GM12865 (cell line): ENCODE results near the gene ZBTB7C.

Source experiments
- DNase-seq: peaks from one replicate; pipeline ENCODE4 v3.0.0; 2010; ENCODE audit warnings: low read depth
- H3K4me3 ChIP-seq: 2 replicates; pipeline ENCODE4 v1.5.1; 2011; ENCODE audit warnings: mild to moderate bottlenecking, low read depth, low read length, control low read depth
- CTCF ChIP-seq: IDR thresholded peaks from 2 replicates; pipeline ENCODE4 v1.5.1; 2011; ENCODE audit warnings: low read length, control low read depth, low read depth, inconsistent platforms; ENCODE audit not compliant: insufficient read depth; ENCODE audit errors: missing control alignments

ZBTB7C gene

GRCh38 chr18:48295586-48296311 is 113.4 kb downstream of the ZBTB7C start:
- no peak for DNase-seq
- H3K4me3 ChIP-seq = no peak overlapping the region
- no peak for TF ChIP-seq CTCF

- TF ChIP-seq CTCF = no peak
- no peak for DNase-seq
- no peak overlapping the region for H3K4me3 ChIP-seq
Measured at GRCh38 chr18:48294899-48295585, 114.1 kb downstream of the ZBTB7C start.

GRCh38 chr18:48293954-48294898 is 115.0 kb downstream of the ZBTB7C start:
- no peak for DNase-seq
- H3K4me3 ChIP-seq = no peak overlapping the region
- TF ChIP-seq CTCF = no peak

GRCh38 chr18:48292782-48293424 is 116.3 kb downstream of the ZBTB7C start:
- no peak for DNase-seq
- no peak overlapping the region for H3K4me3 ChIP-seq

GRCh38 chr18:48292229-48292628 is 117.0 kb downstream of the ZBTB7C start:
- DNase-seq = no peak
- TF ChIP-seq CTCF = no peak
- H3K4me3 ChIP-seq = no peak overlapping the region

More at GRCh38 chr18:48292782-48293424, 116.3 kb downstream of the ZBTB7C start:
- TF ChIP-seq CTCF = no peak

GRCh38 chr18:48290162-48290926 is 118.8 kb downstream of the ZBTB7C start:
- DNase-seq = no peak
- H3K4me3 ChIP-seq = no peak overlapping the region
- no peak for TF ChIP-seq CTCF
